HG02763 (cell line): Measurements from ENCODE around the gene POLR1A.

Experiments used
- ATAC-seq: cut with Tn5 transposase; IDR thresholded peaks from one replicate; pipeline ENCODE4 v1.9.1; 2021; ENCODE audit warnings: mild to moderate bottlenecking, moderate library complexity; ENCODE audit not compliant: unreplicated experiment

The POLR1A gene

GRCh38 chr2:86065512-86065911 is 40.2 kb downstream of the POLR1A start:
- no peak for ATAC-seq

- no peak for ATAC-seq
Observed at GRCh38 chr2:86064006-86064405, 41.7 kb downstream of the POLR1A start.

- no peak for ATAC-seq
Observed at GRCh38 chr2:86062043-86062442, 43.6 kb downstream of the POLR1A start.

DNA sequence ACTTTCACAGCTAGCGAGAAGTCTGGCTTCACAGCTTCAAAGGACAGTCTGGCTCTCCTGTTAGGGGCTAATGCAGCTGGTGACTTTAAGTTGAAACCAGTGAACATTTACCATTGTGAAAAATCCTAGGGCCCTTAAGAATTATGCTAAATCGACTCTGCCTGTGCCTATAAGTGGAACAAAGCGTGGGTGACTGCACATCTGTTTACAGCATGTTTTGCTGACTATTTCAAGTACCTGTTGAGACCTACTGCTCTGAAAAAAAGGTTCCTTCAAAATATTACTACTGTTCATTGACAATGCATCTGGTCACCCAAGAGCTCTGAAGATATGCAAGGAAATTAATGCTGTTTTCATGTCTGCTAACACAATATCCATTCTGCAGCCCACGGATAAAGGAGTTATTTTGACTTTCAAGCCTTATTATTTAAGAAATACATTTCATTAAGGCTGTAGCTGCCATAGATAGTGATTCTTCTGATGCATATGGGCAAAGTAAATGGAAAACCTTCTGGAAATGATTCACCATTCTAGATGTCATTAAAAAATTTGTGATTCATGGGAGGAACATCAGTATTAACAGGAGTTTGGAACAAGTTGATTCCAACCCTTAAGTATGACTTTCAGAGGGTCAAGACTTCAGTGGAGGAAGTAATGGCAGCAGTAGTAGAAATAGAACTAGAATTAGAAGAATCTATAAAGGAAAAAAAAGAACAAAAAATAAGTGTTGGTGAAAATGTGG is 48.9 kb downstream of the POLR1A start:
- no peak for ATAC-seq

- ATAC-seq = no peak
Observed at GRCh38 chr2:86055314-86055713, 50.4 kb downstream of the POLR1A start.

DNA sequence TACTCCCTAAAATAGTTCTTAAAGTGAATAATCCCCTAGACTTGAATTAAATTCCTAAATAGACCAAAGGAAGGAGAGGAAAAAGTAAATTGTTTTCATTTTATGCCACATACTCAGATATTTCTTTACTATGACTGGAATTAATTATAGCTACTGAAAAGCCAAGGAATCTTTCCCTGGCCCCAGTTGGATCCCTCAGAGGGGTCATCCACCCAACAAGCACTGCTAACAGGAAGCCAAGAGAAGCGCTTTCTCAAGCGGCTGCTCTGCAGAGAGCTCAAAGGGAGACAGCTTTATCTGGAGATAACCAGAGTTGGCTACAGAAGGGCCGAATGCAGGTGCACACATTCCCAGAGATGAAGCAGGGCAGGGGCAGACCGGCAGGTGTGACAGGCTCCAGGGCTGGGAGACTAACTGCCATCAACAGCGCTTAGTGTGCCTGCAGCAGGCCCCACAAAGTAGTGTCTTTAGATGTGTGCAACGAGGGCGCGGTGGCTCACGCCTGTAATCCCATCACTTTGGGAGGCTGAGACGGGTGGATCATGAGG is 51.1 kb downstream of the POLR1A start:
- no peak for ATAC-seq

DNA sequence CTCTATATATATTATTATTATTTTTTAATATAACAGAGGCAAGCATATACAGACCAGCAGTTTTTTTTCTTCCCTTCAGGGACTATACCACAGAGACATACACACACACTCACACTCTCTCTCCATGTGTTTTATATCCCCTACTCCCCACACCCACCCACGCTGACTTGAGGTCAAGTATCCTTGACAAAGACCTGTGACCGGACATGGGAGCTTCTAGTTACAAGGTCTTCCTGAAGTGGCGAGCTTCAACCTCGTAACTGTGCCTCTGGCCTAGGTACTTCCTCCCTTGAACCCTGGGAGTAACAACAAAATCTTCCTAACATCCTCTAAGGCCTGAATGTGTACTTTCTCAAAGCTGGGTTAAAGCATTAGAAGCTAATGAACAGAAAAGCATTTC is 52.5 kb downstream of the POLR1A start:
- ATAC-seq = no peak

DNA sequence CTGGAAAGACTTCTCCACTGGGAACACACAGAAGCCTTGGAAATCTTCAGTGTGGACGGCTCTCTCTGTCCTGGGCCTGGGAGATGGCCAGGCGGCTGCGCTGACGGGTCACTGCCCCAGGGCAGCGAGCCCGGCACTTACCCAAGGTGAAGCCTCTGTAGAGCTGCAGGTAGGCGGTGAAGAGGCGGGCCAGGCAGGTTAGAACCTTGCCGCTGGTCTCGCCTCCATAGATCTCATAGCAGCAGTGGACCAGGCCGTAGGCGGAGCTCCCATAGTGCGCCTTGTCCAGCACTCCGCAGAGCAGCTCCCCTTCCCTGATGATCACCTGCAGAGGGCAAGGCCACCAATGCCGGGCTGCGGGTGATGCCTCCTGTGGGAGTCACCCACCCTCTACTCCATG is 53.0 kb downstream of the POLR1A start:
- ATAC-seq = no peak

- ATAC-seq = no peak
Observed at GRCh38 chr2:86052265-86052664, 53.4 kb downstream of the POLR1A start.

DNA sequence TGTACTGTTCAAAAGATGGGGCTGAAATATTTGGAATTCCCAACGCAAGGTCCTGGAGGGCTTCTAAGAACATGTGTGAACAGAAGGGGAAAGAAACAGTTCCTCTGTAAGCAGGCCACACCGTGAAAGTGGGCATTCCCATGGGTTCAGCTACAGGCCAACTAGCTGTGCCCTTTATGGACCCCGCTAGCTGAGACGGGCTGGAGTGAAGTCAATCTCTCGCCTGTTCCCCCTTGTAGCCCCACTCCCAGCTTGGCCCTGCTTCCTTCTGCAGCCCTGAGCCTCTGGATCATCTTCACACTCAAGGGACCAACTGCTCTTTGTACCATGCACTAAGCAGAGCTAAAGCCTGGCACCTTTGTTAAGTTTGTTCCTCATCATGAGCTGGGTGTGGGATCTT is 55.4 kb downstream of the POLR1A start:
- ATAC-seq = no peak

GRCh38 chr2:86049529-86049928 is 56.2 kb downstream of the POLR1A start:
- no peak for ATAC-seq

DNA sequence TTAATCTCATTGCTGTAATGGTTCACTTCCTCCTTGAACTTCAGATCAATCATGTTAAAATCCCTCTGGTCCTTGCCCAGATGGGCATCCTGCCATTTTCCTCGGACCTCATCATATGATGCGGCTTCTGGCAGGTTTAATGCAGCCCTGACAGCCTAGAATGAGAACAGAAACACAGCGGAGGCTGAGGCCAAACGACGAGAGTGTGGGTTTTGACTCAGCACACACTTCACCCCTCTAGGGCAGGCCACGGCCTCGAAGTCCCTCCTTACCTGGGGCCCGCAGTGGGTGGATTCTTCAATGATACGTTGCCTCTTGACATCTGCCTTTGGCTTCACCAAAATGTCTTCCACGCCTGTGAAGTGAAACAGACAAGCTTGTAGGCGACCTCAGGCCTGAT is 56.8 kb downstream of the POLR1A start:
- no peak for ATAC-seq

DNA sequence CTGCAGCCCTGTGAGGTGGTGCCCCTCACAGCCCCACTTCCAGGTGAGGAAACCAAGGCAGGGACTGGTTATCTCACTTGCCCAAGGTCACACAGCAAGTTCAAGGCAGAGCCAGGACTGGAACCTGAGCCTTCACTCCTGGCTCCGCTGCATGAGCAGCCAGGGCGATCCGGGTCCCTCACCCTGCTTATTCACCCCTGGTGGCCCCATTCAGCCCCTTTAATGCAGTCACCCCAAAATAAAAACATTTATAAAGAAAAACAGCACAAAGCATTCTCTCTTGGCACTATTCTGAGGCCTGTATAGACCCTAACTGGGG is 57.3 kb downstream of the POLR1A start:
- ATAC-seq = no peak

DNA sequence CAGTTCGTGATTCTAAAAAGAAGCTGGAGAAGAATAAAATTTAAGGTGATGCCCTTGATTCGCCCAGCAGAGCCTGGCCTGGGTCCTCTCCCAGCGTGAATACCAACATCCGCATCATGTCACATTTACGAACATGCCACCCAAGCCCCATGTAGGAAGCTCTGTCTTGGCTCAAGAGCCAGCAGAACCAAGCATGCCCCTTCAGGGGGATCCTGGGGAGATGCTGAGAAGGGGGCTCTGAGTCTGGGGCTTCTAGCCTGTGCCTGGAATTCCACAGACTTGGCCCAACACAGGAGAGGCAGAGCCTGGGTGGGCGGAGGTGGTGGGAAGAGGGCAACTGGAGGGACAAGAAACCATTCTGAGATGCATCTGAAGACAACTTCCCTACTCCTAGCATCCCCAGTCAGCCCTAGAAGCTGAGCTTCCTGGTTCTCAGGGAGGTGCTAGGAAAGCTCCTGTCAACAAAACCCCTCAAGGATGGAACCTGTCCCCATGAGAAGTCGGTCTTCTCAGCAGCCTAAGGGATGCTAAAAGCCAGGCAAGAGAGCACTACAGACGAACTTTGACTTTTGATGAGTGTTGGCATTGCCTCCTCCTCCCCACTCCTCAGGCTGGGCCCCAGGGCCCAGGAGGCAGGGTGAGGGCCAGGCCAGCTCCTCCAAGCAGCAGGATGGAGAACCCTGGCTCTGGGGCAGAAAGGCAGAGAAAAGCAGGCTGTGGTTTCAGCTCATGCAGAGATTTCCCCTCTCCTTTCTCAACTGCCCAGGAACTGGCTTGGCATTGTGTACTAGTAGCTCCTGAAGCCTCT is 57.9 kb downstream of the POLR1A start:
- no peak for ATAC-seq

- no peak for ATAC-seq
Observed at GRCh38 chr2:86045541-86045940, 60.1 kb downstream of the POLR1A start.

- ATAC-seq = no peak
Observed at GRCh38 chr2:86044614-86045013, 61.1 kb downstream of the POLR1A start.

- ATAC-seq = no peak
Observed at GRCh38 chr2:86044045-86044444, 61.6 kb downstream of the POLR1A start.

DNA sequence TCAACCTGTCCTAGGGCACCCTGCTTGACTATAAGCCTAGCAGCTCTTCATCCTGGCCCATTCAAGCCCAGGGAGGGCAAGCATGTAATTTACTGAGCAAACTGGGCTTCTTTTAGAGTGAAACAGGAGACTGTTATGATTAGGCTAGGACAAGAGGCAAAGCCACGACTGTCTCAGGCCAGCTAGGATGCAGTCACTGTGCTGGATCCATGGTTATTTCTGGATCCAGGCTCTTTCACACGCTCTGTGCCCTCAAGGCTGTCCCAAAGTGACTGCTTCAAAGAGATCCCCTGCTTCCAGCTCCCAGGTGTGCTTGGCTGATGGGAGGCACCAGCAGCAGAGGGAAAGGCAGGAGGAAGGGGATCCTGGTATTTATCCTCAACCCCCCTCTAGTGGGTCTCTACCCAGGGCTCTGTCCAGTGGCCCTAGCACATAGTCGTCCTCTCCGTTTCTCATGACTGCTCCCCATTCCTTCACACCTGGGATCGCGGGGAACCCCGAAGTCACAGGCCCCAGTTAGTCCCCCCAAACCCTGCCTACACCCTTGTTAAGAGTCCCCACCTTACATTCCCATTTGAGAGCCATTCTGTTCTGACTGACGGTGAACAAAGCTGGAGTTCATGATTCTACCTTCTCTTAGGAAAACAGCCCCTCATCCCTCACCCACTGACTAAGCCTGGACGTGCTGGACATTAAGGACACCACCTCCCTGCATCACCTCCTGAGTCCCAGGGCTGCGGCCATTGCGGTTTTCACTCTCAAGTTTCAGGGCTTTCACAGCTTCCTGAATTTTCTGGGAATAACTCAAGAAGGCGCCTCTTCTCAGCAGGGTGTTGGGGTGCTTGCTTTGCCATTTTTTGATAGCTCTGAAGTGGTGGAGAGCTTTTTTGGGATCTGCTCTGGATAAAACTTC is 63.2 kb downstream of the POLR1A start:
- no peak for ATAC-seq

- ATAC-seq = no peak
Observed at GRCh38 chr2:86039963-86040655, 65.6 kb downstream of the POLR1A start.

DNA sequence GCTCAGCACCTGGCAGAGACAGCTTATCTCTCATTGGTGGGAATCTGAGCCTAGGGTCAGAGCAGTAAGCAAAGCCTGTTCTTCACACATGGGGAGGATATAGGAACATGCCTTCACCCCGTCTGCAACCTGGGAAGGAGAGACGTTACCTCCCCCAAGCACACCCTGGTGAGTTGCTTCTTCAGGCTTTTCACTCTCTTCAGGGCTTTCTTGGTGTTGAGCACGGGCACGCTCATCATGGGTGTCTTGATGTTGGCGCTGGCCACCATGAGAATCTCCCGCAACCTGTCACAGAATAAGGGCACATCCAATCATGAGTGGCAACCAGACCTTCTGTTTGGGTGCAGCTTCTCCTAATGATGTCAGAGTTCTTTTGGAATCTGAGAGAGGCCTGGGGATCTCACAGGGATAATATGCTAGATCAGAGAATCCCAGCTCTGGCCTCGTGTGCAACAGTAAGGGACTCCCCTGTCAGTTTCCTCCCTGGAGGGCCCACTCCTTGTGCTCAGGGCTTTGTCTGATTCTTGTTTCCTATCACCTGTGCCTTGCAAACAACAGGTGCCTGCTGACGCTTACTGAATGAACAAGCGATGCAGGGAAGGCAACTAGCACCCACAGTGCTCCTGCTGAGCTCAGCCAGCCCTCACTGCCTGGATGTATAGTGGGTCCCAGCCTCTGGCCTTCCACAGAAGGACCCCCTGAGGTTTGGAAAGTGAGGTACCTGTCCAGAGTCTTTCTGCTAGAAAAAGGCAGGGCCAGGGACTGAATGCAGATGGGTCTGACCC is 66.3 kb downstream of the POLR1A start:
- no peak for ATAC-seq
